ENCODE results near the gene PRAMEF20. TPM values are rescaled to one million over a fixed set of nuclear protein-coding genes. Genes with fewer than 3 reads are reported as not detected.

Gene PRAMEF20
- not detected for total RNA-seq

DNA sequence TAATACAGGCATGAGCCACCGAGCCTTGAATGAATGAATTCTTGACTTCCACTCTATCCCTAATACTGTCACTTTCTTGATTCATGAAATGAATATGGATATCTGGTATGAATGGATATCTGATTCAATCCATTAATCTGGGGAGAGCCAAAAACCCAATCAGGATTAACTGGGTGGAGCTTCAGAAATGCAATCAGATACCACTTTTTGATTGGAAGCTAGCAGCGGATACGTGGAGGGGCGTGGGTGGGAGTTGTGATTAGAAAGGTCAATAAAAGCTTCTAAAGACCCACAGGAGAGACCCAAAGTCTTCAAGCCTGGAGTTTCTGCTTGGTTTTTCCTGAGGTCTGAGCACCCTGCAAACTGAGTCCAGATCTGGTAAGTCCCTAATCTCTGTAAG, at the start of gene PRAMEF20:
TSS of gene PRAMEF20 (plus strand) at position 301 of the 400 bp plus-strand sequence. CDS start 5,905 bp downstream, outside the sequence.

DNA sequence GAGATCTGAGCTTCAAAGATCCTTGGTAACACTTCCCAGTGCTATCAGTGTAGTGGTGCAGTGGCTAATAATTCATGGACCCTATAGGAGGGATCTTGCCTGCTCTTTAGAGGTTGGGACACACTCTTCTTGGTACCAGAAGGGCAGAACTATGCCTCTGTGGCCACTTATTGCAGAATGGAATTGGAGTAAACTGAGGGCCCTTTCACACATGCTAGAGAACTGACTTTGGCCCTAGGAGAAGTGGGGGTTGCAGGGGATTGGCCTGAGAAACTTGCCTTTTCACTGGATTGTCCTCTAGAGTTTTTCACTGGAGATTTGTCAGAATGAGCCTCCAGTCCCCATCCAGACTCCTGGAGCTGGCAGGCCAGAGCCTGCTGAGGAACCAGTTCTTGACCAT, 20.9 kb upstream of the PRAMEF20 start, which contains the start of gene PRAMEF17:
TSS of gene PRAMEF17 (plus strand) at position 301 of the 400 bp plus-strand sequence. CDS start at position 327, 26 bp downstream.

Other genes starting within 250 kb of the PRAMEF20 start
- not detected for gene HNRNPCL4, start 244.8 kb upstream of the PRAMEF20 start, total RNA-seq
- gene PRAMEF9, start 238.6 kb upstream of the PRAMEF20 start, total RNA-seq: not detected
- not detected for gene PRAMEF13, start 209.0 kb upstream of the PRAMEF20 start, total RNA-seq
- not detected for gene PRAMEF18, start 184.3 kb upstream of the PRAMEF20 start, total RNA-seq
- gene PRAMEF5, start 156.3 kb upstream of the PRAMEF20 start, total RNA-seq: not detected
- gene PRAMEF8, start 125.3 kb upstream of the PRAMEF20 start, total RNA-seq: not detected
- gene PRAMEF33, start 106.9 kb upstream of the PRAMEF20 start, total RNA-seq: not detected
- gene PRAMEF15, start 94.9 kb upstream of the PRAMEF20 start, total RNA-seq: not detected
- not detected for gene PRAMEF14, start 63.3 kb upstream of the PRAMEF20 start, total RNA-seq
- gene PRAMEF19, start 38.5 kb upstream of the PRAMEF20 start, total RNA-seq: not detected
- not detected for gene PRAMEF17, start 20.8 kb upstream of the PRAMEF20 start, total RNA-seq
- gene LRRC38, start 103.6 kb downstream of the PRAMEF20 start, total RNA-seq: not detected
- not detected for gene PDPN, start 173.4 kb downstream of the PRAMEF20 start, total RNA-seq